Transverse colon (tissue), 4 donors: ENCODE data around the gene YBX2. TPM values are rescaled to one million over a fixed set of nuclear protein-coding genes. Genes with fewer than 3 reads are reported as not detected.

ENCODE experiments used
- DNase-seq: peaks from one replicate; pipeline ENCODE4 v3.0.0-alpha.2; 2019
- H3K27ac ChIP-seq, 4 donors: fragments of 200-600 bp; sonication (generic); 2 replicates each; pipeline ENCODE4 v1.5.1; 2016 to 2018; ENCODE audit warnings: inconsistent platforms in 4 of 4
- H3K27me3 ChIP-seq: fragments of 200-600 bp; sonication (generic); 2 replicates; pipeline ENCODE4 v1.5.1; 2017; ENCODE audit warnings: inconsistent platforms
- H3K36me3 ChIP-seq, 4 donors: fragments of 200-600 bp; sonication (generic); 2 replicates each; pipeline ENCODE4 v1.5.1; 2017 to 2019; ENCODE audit warnings: inconsistent platforms in 4 of 4
- H3K4me1 ChIP-seq, 4 donors: fragments of 200-600 bp; sonication (generic); 2 replicates each; pipeline ENCODE4 v1.5.1; 2017 to 2020; ENCODE audit warnings: inconsistent platforms in 4 of 4
- H3K4me3 ChIP-seq, 4 donors: fragments of 200-600 bp; sonication (generic); 1 replicate in 1 of 4; 2 replicates in 3 of 4; pipeline versions ENCODE4 v1.5.1 to v1.6.1; 2017 to 2019; ENCODE audit warnings: inconsistent platforms in 4 of 4
- H3K9me3 ChIP-seq, 2 donors: fragments of 200-600 bp; sonication (generic); 2 replicates each; pipeline ENCODE4 v1.5.1; 2017 to 2019; ENCODE audit warnings: inconsistent platforms in 2 of 2
- EP300 ChIP-seq: sonication (generic); formaldehyde crosslinking; IDR thresholded peaks from one replicate; pipeline ENCODE4 v1.6.1; 2017; ENCODE audit warnings: antibody characterized with exemption, low read depth
- POLR2A ChIP-seq: fragments of 450-650 bp; IDR thresholded peaks from one replicate; pipeline ENCODE4 v1.6.1; 2016; ENCODE audit warnings: antibody characterized with exemption, mild to moderate bottlenecking, moderate library complexity
- POLR2AphosphoS5 ChIP-seq, 3 donors: sonication (generic); formaldehyde crosslinking; IDR thresholded peaks; one replicate each; pipeline ENCODE4 v1.6.1; 2016; ENCODE audit warnings: antibody characterized with exemption in 3 of 3
- WGBS, 2 donors: methylation state at CpG; one replicate each; pipeline ENCODE4 v1.1.5; 2018; ENCODE audit warnings: low coverage in 1 of 2; 5-methylcytosine and 5-hydroxymethylcytosine counted together
- in situ Hi-C, 4 donors: fragments of 200-750 bp; cut with MboI; loops; one replicate each; pipeline versions ENCODE4 v1.15.0 to v1.15.1; 2017; ENCODE audit warnings: low sequenced_read_pairs in 3 of 4, low pct_ligation_motif_present in 1 of 4, low pct_unique_long_range_greater_than_20kb in 1 of 4
- intact Hi-C: fragments of 100-400 bp; cut with DNase I; formaldehyde crosslinking; loops from one replicate; pipeline ENCODE4 v1.15.1; 2023; ENCODE audit warnings: low total_unique reads
- total RNA-seq, 4 donors: library from RNA; depleted of rRNA; stranded (reverse); fragments of >200 nt; gene quantifications; one replicate each; pipeline ENCODE4 v1.1.0, GENCODE V29; 2016
- TF ChIP-seq, protein P1 (sequence below), 5 experiments: fragments of 200-600 bp in 3 of 5; fragments of 450-650 bp in 2 of 5; sonication (generic) in 3 of 5; IDR thresholded peaks; 1 replicate in 2 of 5; 2 replicates in 3 of 5; pipeline ENCODE4 v1.5.1; 2016 to 2017; ENCODE audit warnings: antibody characterized with exemption in 5 of 5, inconsistent platforms in 3 of 5, mild to moderate bottlenecking in 2 of 5, moderate library complexity in 1 of 5

YBX2 gene
- total RNA-seq, 4 donors from 2014 or later: 23.1 to 151 (median 43.4) TPM

- Histone ChIP-seq H3K4me3 (no peak overlapping the region), H3K36me3 (no peaks in the 10 kb centered on the region), H3K27ac (no peak overlapping the region), H3K9me3 (no peaks in the 10 kb centered on the region), H3K27me3 (peaks cover 21% of the 10 kb centered on the region), H3K4me1 (peaks cover 13 to 38% (median 30%) of the 10 kb centered on the region in 4 donors)
- in situ Hi-C loops: loop anchor here in 2 of 4 donors (25.0 kb wide), 1 partner anchor 253 kb away; the partner anchor contains the start of genes SLC16A11 (in 2 of the 2) and SLC16A13 (in 2 of the 2)
- TF ChIP-seq EP300 (no peak), POLR2AphosphoS5 (IDR thresholded peaks at IDR 0.05) (no peak), POLR2A (no peak)
- TF ChIP-seq, protein P1, sequence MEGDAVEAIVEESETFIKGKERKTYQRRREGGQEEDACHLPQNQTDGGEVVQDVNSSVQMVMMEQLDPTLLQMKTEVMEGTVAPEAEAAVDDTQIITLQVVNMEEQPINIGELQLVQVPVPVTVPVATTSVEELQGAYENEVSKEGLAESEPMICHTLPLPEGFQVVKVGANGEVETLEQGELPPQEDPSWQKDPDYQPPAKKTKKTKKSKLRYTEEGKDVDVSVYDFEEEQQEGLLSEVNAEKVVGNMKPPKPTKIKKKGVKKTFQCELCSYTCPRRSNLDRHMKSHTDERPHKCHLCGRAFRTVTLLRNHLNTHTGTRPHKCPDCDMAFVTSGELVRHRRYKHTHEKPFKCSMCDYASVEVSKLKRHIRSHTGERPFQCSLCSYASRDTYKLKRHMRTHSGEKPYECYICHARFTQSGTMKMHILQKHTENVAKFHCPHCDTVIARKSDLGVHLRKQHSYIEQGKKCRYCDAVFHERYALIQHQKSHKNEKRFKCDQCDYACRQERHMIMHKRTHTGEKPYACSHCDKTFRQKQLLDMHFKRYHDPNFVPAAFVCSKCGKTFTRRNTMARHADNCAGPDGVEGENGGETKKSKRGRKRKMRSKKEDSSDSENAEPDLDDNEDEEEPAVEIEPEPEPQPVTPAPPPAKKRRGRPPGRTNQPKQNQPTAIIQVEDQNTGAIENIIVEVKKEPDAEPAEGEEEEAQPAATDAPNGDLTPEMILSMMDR (IDR thresholded peaks at IDR 0.05): no peak
- intact Hi-C loops: no loop called here
- no peak for DNase-seq
- 90 to 93% methylated on average over 3 to 19 of the region's 19 CpGs for WGBS, 2 donors
Observed at GRCh38 chr17:7290166-7290565, 4.3 kb downstream of the YBX2 start.

DNA sequence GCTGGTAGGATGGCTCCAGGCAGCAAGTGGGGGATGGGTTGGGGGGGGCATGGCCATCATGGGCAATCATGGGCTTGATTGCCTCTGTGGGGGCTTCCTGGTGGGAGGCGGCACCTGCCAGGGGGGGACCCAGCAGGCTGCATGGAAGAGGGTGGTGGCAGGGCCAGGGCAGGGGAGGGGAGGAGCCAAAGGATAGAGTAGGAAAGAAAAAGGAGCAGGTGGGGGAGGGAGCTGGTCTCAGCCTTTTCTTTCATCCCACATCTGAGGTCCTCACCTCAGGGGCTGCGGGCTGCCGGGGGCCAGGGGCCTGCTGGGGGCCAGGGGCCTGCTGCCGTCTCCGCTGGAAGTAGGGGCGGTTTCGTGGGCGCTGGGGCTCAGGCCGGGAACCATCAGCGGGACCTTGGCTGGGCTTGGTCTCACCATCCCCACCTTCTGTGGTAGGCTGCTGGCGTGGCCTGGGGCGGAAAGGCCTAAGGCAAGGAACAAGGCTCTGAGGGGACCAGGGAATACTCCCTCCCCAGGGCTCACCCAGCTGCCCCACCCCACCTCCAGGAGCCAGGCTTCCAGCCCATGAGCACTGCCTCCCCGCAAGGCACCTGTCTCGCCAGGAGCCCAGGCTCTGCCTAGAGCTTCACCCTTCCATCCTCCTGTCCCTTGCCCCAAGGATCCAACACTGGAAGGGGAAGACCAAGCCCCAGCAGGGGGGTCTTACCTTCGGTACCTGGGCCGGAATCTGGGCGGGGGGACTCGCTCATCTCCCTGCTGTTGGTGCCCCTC is 5.0 kb downstream of the YBX2 start:
- intact Hi-C loops: no loop called here
- in situ Hi-C loops: loop anchor here in 2 of 4 donors (25.0 kb wide), 1 partner anchor 252 kb away; the partner anchor contains the start of genes SLC16A11 (in 2 of the 2) and SLC16A13 (in 2 of the 2)
- Histone ChIP-seq H3K27me3 (peaks cover 14% of the 10 kb centered on the region), H3K9me3 (no peaks in the 10 kb centered on the region), H3K27ac (no peak overlapping the region), H3K36me3 (no peaks in the 10 kb centered on the region), H3K4me1 (peaks cover 8 to 32% (median 25%) of the 10 kb centered on the region in 4 donors), H3K4me3 (no peak overlapping the region)
- DNase-seq: no peak
- TF ChIP-seq POLR2A (no peak), EP300 (no peak), POLR2AphosphoS5 (IDR thresholded peaks at IDR 0.05) (no peak)
- TF ChIP-seq, protein P1 (IDR thresholded peaks at IDR 0.05): no peak
- WGBS, 2 donors: 68% methylated on average over 17 of the region's 18 CpGs; no CpG with 5 or more reads in 1 of the 2 donors

GRCh38 chr17:7285679-7286078 is 8.8 kb downstream of the YBX2 start:
- no peak overlapping the region for H3K27ac ChIP-seq
- H3K4me1 ChIP-seq: peaks cover 10 to 27% (median 20%) of the 10 kb centered on the region in 4 donors
- TF ChIP-seq POLR2AphosphoS5 (IDR thresholded peaks at IDR 0.05): no peak
- no peak for TF ChIP-seq POLR2A
- no peak for TF ChIP-seq EP300
- TF ChIP-seq, protein P1 (IDR thresholded peaks at IDR 0.05): no peak
- no peak for DNase-seq
- 88% methylated on average over 11 of the region's 12 CpGs; no CpG with 5 or more reads in 1 of the 2 donors for WGBS, 2 donors
- H3K4me3 ChIP-seq: no peak overlapping the region
- no peaks in the 10 kb centered on the region for H3K36me3 ChIP-seq
- no peaks in the 10 kb centered on the region for H3K27me3 ChIP-seq
- in situ Hi-C loops (loop anchor here in 2 of 4 donors (25.0 kb wide), 1 partner anchor 248 kb away; the partner anchor contains the start of genes SLC16A11 (in 2 of the 2) and SLC16A13 (in 2 of the 2)), intact Hi-C loops (no loop called here)
- H3K9me3 ChIP-seq: no peaks in the 10 kb centered on the region

DNA sequence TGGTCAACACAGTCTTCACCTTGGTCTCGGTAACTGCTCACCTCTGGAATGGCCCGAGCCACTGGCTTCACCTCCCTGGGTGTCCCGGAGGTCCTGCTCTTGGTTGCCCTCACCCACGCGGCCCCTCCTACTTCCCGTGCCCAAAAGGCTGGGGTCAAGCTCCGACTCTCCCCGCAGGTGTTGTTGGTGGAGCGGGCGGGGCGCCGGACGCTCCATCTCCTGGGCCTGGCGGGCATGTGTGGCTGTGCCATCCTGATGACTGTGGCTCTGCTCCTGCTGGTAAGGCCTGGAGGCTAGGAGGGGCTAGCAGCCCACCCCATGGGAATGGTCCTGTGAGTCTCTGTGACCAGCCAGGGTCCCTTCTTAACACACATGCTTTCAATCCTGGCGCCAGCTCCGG is 9.5 kb downstream of the YBX2 start:
- intact Hi-C loops (no loop called here), in situ Hi-C loops (loop anchor here in 2 of 4 donors (25.0 kb wide), 1 partner anchor 248 kb away; the partner anchor contains the start of genes SLC16A11 (in 2 of the 2) and SLC16A13 (in 2 of the 2))
- DNase-seq: no peak
- Histone ChIP-seq H3K27me3 (no peaks in the 10 kb centered on the region), H3K27ac (peak overlapping the region in 1 of 4 donors; percentile 84), H3K4me3 (no peak overlapping the region), H3K36me3 (no peaks in the 10 kb centered on the region), H3K4me1 (peaks cover 12 to 33% (median 27%) of the 10 kb centered on the region in 4 donors), H3K9me3 (no peaks in the 10 kb centered on the region)
- WGBS, 2 donors: 94% methylated on average over 16 of the region's 16 CpGs; no CpG with 5 or more reads in 1 of the 2 donors
- no peak for TF ChIP-seq POLR2AphosphoS5 (IDR thresholded peaks at IDR 0.05)
- TF ChIP-seq, protein P1 (IDR thresholded peaks at IDR 0.05): no peak
- no peak for TF ChIP-seq POLR2A
- TF ChIP-seq EP300: no peak
